Left lung (tissue), 10 donors: ENCODE measurements around the gene MUSK. TPM values are rescaled to one million over a fixed set of nuclear protein-coding genes. Genes with fewer than 3 reads are reported as not detected.

Experiments
- ATAC-seq: fragments of 200-7000 bp; cut with Tn5 transposase; one replicate; pipeline ENCODE4 v1.9.1; 2020; ENCODE audit warnings: moderate library complexity
- DNase-seq, 4 donors: peaks; one replicate each; pipeline ENCODE4 v3.0.0-alpha.2; 2013 to 2020
- H3K27ac ChIP-seq, 2 donors: fragments of 200-600 bp; sonication (generic) in 1 of 2; one replicate each; pipeline versions ENCODE4 v1.5.0 to v1.8.0; 2020 to 2021
- H3K27me3 ChIP-seq, 2 donors: fragments of 200-600 bp; sonication (generic) in 1 of 2; one replicate each; pipeline versions ENCODE4 v1.5.0 to v1.8.0; 2020 to 2021
- H3K36me3 ChIP-seq, 2 donors: fragments of 200-600 bp; sonication (generic) in 1 of 2; one replicate each; pipeline versions ENCODE4 v1.5.0 to v1.8.0; 2020 to 2021
- H3K4me1 ChIP-seq, 2 donors: fragments of 200-600 bp; one replicate each; pipeline ENCODE4 v1.8.0; 2021
- H3K4me3 ChIP-seq, 2 donors: fragments of 200-600 bp; sonication (generic) in 1 of 2; one replicate each; pipeline versions ENCODE4 v1.5.0 to v1.8.0; 2020 to 2021; ENCODE audit warnings: mild to moderate bottlenecking in 1 of 2
- H3K9me3 ChIP-seq, 2 donors: fragments of 200-600 bp; sonication (generic) in 1 of 2; one replicate each; pipeline versions ENCODE4 v1.5.0 to v1.8.0; 2020 to 2021
- intact Hi-C, 2 donors: fragments of 100-400 bp; cut with DNase I; formaldehyde crosslinking; loops; one replicate each; pipeline versions ENCODE4 v1.11.2 to v1.14.2; 2022
- polyA plus RNA-seq, 6 donors: library from polyadenylated mRNA; unstranded; fragments of 120-200 nt; gene quantifications; one replicate each; pipeline ENCODE4 v1.2.1, GENCODE V29; 2013; ENCODE audit not compliant: insufficient read length in 6 of 6
- total RNA-seq, 2 donors: library from RNA; stranded (reverse); fragmentation: NEBNext Ultra II Directional; extraction: Animal tissue kit (Norgen Biotek cat#: 25700); gene quantifications; one replicate each; pipeline ENCODE4 v1.2.1, GENCODE V29; 2021
- TF ChIP-seq, protein P1 (sequence below), 2 donors: fragments of 200-600 bp; sonication (generic) in 1 of 2; IDR thresholded peaks; one replicate each; pipeline versions ENCODE4 v1.5.0 to v1.8.0; 2021; ENCODE audit warnings: antibody characterized with exemption in 2 of 2
- donor health status: DM: no; HTN: yes; CAD: no.
- donor health status: DM: no; HTN: no; CAD: no.

MUSK gene
- total and polyA plus RNA-seq, 8 donors = 0.33 to 1.1 (median 0.73) TPM

DNA sequence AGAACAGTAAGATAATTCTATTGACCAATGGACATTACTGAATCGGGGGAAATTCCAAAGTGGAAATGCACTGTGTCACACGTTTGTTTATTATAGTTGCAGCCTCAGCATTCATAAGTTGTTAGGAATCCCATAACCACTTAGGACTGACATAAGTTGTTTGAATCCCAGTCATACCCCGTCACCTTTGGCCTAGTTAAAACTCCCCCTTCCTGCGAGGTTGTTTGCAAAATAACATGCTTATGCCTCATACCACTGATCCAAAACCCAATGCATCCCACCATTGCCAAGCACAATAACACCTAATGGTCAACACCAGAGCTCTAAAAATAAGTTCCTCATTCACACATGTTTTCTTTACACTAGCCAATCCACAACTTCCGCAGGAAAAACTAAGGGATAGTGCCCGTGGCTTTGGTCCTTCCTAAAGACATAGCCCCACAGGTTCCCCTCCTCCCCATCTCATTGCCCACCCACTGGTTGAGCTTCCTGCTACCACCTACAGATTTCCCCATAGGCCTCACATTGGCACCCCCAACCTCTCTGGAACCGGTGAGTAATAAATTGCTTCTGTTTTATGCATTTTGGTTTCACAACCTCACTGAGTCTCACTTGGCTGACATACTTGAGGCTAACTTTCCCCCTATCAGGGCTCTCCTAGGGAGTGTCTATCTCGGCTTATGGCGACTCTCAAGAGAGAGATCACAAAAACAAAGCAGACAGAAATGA, 42.3 kb upstream of the MUSK start:
- H3K27ac ChIP-seq = no peak overlapping the region
- H3K27me3 ChIP-seq = no peaks in the 10 kb centered on the region
- ATAC-seq = no peak
- TF ChIP-seq, protein P1, sequence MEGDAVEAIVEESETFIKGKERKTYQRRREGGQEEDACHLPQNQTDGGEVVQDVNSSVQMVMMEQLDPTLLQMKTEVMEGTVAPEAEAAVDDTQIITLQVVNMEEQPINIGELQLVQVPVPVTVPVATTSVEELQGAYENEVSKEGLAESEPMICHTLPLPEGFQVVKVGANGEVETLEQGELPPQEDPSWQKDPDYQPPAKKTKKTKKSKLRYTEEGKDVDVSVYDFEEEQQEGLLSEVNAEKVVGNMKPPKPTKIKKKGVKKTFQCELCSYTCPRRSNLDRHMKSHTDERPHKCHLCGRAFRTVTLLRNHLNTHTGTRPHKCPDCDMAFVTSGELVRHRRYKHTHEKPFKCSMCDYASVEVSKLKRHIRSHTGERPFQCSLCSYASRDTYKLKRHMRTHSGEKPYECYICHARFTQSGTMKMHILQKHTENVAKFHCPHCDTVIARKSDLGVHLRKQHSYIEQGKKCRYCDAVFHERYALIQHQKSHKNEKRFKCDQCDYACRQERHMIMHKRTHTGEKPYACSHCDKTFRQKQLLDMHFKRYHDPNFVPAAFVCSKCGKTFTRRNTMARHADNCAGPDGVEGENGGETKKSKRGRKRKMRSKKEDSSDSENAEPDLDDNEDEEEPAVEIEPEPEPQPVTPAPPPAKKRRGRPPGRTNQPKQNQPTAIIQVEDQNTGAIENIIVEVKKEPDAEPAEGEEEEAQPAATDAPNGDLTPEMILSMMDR (IDR thresholded peaks at IDR 0.05) = no peak
- intact Hi-C loops = no loop called here
- H3K9me3 ChIP-seq = peaks cover 0 to 5% of the 10 kb centered on the region in 2 donors
- H3K4me1 ChIP-seq = no peaks in the 10 kb centered on the region
- no peaks in the 10 kb centered on the region for H3K36me3 ChIP-seq
- H3K4me3 ChIP-seq = no peak overlapping the region
- DNase-seq = no peak

DNA sequence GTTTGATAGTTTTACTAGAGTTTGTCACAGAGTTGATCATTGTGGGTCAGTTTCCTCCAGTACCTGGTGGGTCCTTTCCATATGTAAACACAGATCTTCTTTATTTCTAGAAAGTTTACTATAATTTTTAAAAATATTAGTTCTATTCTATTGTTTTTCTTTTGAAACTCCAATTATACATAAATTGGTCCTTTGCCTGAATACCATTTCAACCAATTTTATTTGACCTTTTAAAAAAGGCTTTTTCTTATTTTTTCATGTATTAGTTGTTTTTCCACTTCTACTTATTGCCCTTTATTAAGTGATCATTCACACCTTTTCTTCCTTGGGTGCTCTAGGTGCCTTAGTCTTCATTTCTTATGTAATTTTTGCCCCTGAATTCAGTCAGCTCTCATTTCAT, 33.0 kb upstream of the MUSK start:
- Histone ChIP-seq H3K4me1 (no peaks in the 10 kb centered on the region), H3K27me3 (no peaks in the 10 kb centered on the region), H3K4me3 (no peak overlapping the region), H3K9me3 (peaks cover 0 to 27% of the 10 kb centered on the region in 2 donors), H3K36me3 (no peaks in the 10 kb centered on the region), H3K27ac (no peak overlapping the region)
- no peak for ATAC-seq
- TF ChIP-seq, protein P1 (IDR thresholded peaks at IDR 0.05) = no peak
- intact Hi-C loops = loop anchor here in 1 of 2 donors (10.0 kb wide), 1 partner anchor 669 kb away; no protein-coding TSS in a partner anchor
- DNase-seq = no peak

DNA sequence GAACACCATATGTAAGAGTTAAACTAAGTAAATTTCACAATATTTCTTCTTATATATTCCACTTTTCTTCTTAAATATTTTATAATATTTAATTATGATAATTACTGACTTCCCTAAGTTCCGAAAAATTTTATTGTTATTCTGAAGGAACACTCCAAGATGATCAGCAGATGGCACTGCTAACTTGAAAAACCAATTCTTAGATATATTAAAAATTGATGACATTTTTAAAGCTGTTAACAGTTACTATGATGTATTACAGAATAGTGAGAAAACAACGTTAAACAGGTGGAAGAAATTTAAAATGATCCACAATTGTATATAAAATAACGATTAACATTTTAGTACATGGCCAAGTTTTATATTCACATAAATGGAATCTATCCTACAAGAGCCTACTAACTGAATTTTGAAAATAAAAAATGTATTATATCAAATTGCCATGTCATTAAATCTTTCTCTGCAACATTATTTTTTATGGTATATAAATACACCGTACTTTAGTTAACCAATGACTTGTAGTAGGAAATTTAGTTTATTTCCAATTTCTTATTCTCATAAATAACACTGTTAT, 30.1 kb upstream of the MUSK start:
- Histone ChIP-seq H3K4me1 (no peaks in the 10 kb centered on the region), H3K27ac (no peak overlapping the region), H3K27me3 (no peaks in the 10 kb centered on the region), H3K9me3 (peaks cover 0 to 24% of the 10 kb centered on the region in 2 donors), H3K36me3 (no peaks in the 10 kb centered on the region), H3K4me3 (no peak overlapping the region)
- TF ChIP-seq, protein P1 (IDR thresholded peaks at IDR 0.05) = peak in 1 of 2 donors; percentile 36
- DNase-seq = peak in 1 of 4 donors; percentile 28
- intact Hi-C loops = loop anchor here in 1 of 2 donors (10.0 kb wide), 1 partner anchor 666 kb away; no protein-coding TSS in a partner anchor
- no peak for ATAC-seq

DNA sequence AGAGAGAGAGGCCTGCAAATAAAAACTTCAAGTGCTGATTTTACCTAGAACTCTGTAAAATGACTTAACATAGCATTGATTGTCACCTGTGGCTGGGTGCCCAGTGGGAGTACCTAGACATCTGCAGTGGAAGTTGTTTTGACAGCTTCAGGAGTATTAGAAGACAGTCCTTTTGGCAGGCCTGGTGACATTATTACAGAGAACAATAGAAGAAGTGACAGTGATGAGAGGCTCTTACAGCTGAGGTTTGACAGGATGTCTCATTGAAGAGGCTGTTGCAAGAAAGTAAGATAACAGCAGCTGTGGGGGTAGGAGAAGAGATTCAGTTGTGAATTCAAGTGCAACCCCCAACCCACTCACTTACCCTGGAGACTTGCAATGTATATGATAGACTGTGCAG, 27.9 kb upstream of the MUSK start:
- Histone ChIP-seq H3K36me3 (no peaks in the 10 kb centered on the region), H3K27ac (no peak overlapping the region), H3K9me3 (peaks cover 0 to 5% of the 10 kb centered on the region in 2 donors), H3K4me3 (no peak overlapping the region), H3K4me1 (no peaks in the 10 kb centered on the region), H3K27me3 (no peaks in the 10 kb centered on the region)
- intact Hi-C loops = no loop called here
- TF ChIP-seq, protein P1 (IDR thresholded peaks at IDR 0.05) = no peak
- ATAC-seq = no peak
- no peak for DNase-seq

DNA sequence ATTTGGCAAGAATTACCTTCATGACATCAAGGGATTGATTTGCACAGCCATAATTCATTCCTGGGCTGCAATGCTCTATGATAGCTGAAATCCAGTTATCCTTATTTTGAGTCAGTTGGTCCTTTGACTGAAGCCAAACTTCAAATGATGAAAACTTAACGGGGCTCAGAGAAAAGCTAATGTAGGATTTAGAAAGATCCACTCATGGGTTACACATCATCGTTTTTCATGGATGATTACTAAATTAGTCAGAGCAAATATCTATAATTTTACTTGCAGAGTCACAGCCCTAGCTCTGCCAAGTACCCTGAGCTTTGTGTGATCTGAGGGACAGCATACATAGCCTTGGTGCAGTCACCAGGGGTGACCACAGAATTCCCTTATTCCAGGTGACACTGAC, 27.3 kb upstream of the MUSK start:
- TF ChIP-seq, protein P1 (IDR thresholded peaks at IDR 0.05) = no peak
- Histone ChIP-seq H3K27ac (no peak overlapping the region), H3K9me3 (no peaks in the 10 kb centered on the region), H3K36me3 (no peaks in the 10 kb centered on the region), H3K4me3 (no peak overlapping the region), H3K27me3 (no peaks in the 10 kb centered on the region), H3K4me1 (no peaks in the 10 kb centered on the region)
- DNase-seq (no peak), ATAC-seq (no peak)
- intact Hi-C loops = no loop called here
